ENCODE measurements around the gene MAN1A2.
"Not testable (repeated sequence)": the region's sequence is repeated elsewhere in the genome, so short reads cannot be mapped to it uniquely, and the experiment has no call there.

The MAN1A2 gene

GRCh38 chr1:117452216-117452615 is 85.0 kb downstream of the MAN1A2 start:
- Histone ChIP-seq H3F3A (ENCODE audit: insufficient read depth, low read length) (no peaks in the 10 kb centered on the region), H3K79me2 (ENCODE audit: low read length) (no peaks in the 10 kb centered on the region), H3K27me3 (replicated peaks; ENCODE audit: insufficient read depth, low read length) (no peaks in the 10 kb centered on the region), H4K20me1 (ENCODE audit: insufficient read depth, low read length) (no peaks in the 10 kb centered on the region), H2AFZ (ENCODE audit: low read length) (no peak overlapping the region), H3K4me2 (ENCODE audit: low read depth, low read length) (no peak overlapping the region), H3K9ac (ENCODE audit: low read length) (no peak overlapping the region), H3K36me3 (replicated peaks; ENCODE audit: insufficient read depth, low read length) (no peaks in the 10 kb centered on the region), H3K27ac (ENCODE audit: low read length) (no peak overlapping the region), H3K9me3 (replicated peaks; ENCODE audit: insufficient read depth, low read length) (no peaks in the 10 kb centered on the region), H3K9me2 (replicated peaks; ENCODE audit: insufficient read depth, low read length) (no peaks in the 10 kb centered on the region), H3K4me1 (ENCODE audit: low read length) (no peaks in the 10 kb centered on the region), H3K4me3 (ENCODE audit: low read length) (no peak overlapping the region)
- DNase-seq, result no peak
- TF ChIP-seq EZH2phosphoT487 (IDR thresholded peaks at IDR 0.05; ENCODE audit: low read length), result no peak
- TF ChIP-seq EZH2 (optimal IDR thresholded peaks at IDR 0.05; ENCODE audit: low read depth, low read length), result no peak
- TF ChIP-seq CTCF (IDR thresholded peaks at IDR 0.05; ENCODE audit: low read length), result no peak

- H3K27me3 ChIP-seq (replicated peaks; ENCODE audit: insufficient read depth, low read length), result no peaks in the 10 kb centered on the region
- TF ChIP-seq EZH2phosphoT487 (IDR thresholded peaks at IDR 0.05; ENCODE audit: low read length) (no peak), EZH2 (optimal IDR thresholded peaks at IDR 0.05; ENCODE audit: low read depth, low read length) (no peak), CTCF (IDR thresholded peaks at IDR 0.05; ENCODE audit: low read length) (no peak)
Measured at GRCh38 chr1:117453958-117454357, 86.7 kb downstream of the MAN1A2 start.

GRCh38 chr1:117458410-117458809 is 91.2 kb downstream of the MAN1A2 start:
- H3K9ac ChIP-seq (ENCODE audit: low read length); DNase-seq; H4K20me1 ChIP-seq (ENCODE audit: insufficient read depth, low read length); H3K9me3 ChIP-seq (replicated peaks; ENCODE audit: insufficient read depth, low read length); H3K4me2 ChIP-seq (ENCODE audit: low read depth, low read length); H3K27me3 ChIP-seq (replicated peaks; ENCODE audit: insufficient read depth, low read length); H2AFZ ChIP-seq (ENCODE audit: low read length); H3K4me3 ChIP-seq (ENCODE audit: low read length); H3F3A ChIP-seq (ENCODE audit: insufficient read depth, low read length); H3K4me1 ChIP-seq (ENCODE audit: low read length); H3K27ac ChIP-seq (ENCODE audit: low read length); H3K9me2 ChIP-seq (replicated peaks; ENCODE audit: insufficient read depth, low read length); H3K79me2 ChIP-seq (ENCODE audit: low read length); H3K36me3 ChIP-seq (replicated peaks; ENCODE audit: insufficient read depth, low read length): not testable (repeated sequence)

More at GRCh38 chr1:117453958-117454357, 86.7 kb downstream of the MAN1A2 start:
- H3K9ac ChIP-seq (ENCODE audit: low read length), result no peak overlapping the region
- H3K4me3 ChIP-seq (ENCODE audit: low read length), result no peak overlapping the region
- no peaks in the 10 kb centered on the region for H3K9me2 ChIP-seq (replicated peaks; ENCODE audit: insufficient read depth, low read length)
- no peak overlapping the region for H2AFZ ChIP-seq (ENCODE audit: low read length)
- H3K4me1 ChIP-seq (ENCODE audit: low read length), result no peaks in the 10 kb centered on the region
- H3K9me3 ChIP-seq (replicated peaks; ENCODE audit: insufficient read depth, low read length), result no peaks in the 10 kb centered on the region
- no peak overlapping the region for H3K27ac ChIP-seq (ENCODE audit: low read length)
- no peaks in the 10 kb centered on the region for H4K20me1 ChIP-seq (ENCODE audit: insufficient read depth, low read length)
- H3K4me2 ChIP-seq (ENCODE audit: low read depth, low read length), result no peak overlapping the region
- no peak for DNase-seq
- no peaks in the 10 kb centered on the region for H3F3A ChIP-seq (ENCODE audit: insufficient read depth, low read length)
- H3K36me3 ChIP-seq (replicated peaks; ENCODE audit: insufficient read depth, low read length), result no peaks in the 10 kb centered on the region
- no peaks in the 10 kb centered on the region for H3K79me2 ChIP-seq (ENCODE audit: low read length)

DNA sequence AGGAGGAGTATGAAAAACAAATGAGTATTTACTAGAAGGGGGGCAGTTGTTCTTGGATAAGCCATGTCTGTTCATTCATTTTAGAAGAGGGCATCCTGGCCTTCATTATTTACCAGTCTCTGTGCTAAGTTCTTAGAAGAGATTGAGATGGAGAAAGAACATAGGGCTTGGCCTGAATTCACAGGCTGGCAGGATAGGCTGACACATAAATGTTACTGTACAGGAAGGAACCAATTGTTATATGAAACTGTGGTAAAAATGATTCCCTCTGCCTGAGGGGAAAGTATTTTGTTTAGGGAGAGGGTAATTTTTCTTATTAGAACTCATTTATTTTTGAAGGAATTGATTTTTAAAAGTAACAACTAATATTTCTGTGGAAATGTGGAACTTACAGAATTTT is 99.5 kb downstream of the MAN1A2 start:
- H3K4me1 ChIP-seq (ENCODE audit: low read length), result no peaks in the 10 kb centered on the region
- no peaks in the 10 kb centered on the region for H3K9me2 ChIP-seq (replicated peaks; ENCODE audit: insufficient read depth, low read length)
- no peaks in the 10 kb centered on the region for H3K9me3 ChIP-seq (replicated peaks; ENCODE audit: insufficient read depth, low read length)
- no peaks in the 10 kb centered on the region for H3F3A ChIP-seq (ENCODE audit: insufficient read depth, low read length)
- H3K4me3 ChIP-seq (ENCODE audit: low read length), result no peak overlapping the region
- DNase-seq, result no peak
- H3K36me3 ChIP-seq (replicated peaks; ENCODE audit: insufficient read depth, low read length), result no peaks in the 10 kb centered on the region
- no peaks in the 10 kb centered on the region for H4K20me1 ChIP-seq (ENCODE audit: insufficient read depth, low read length)
- no peak overlapping the region for H3K9ac ChIP-seq (ENCODE audit: low read length)
- H2AFZ ChIP-seq (ENCODE audit: low read length), result no peak overlapping the region
- H3K27ac ChIP-seq (ENCODE audit: low read length), result no peak overlapping the region
- no peaks in the 10 kb centered on the region for H3K27me3 ChIP-seq (replicated peaks; ENCODE audit: insufficient read depth, low read length)
- no peaks in the 10 kb centered on the region for H3K79me2 ChIP-seq (ENCODE audit: low read length)
- no peak overlapping the region for H3K4me2 ChIP-seq (ENCODE audit: low read depth, low read length)
- TF ChIP-seq CTCF (IDR thresholded peaks at IDR 0.05; ENCODE audit: low read length) (no peak), EZH2phosphoT487 (IDR thresholded peaks at IDR 0.05; ENCODE audit: low read length) (no peak), EZH2 (optimal IDR thresholded peaks at IDR 0.05; ENCODE audit: low read depth, low read length) (no peak)

Data from MM.1S (cell line).